ENCODE results near the gene SGMS1. TPM values are rescaled to one million over a fixed set of nuclear protein-coding genes. Genes with fewer than 3 reads are reported as not detected.

SGMS1 gene
- total RNA-seq, 4 donors from 2014 or later = 107 to 234 (median 134) TPM

DNA sequence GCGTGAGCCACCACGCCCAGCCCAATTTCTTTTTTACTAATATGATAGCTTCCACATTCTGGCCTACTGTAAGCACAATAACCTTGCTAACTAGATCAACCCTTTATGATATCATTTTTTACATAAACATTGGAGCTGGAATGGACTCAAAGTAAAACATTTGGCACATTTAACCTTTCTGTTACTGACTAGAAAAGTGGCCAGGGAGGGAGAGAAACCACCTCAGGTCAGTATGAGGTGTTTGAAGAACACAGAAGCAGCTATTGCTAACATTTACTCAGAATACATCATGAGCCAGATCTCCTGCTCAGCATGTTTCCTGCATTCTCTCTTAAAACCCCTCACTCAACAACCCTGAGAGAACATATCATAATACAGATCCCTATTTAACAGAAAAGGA, 27.3 kb downstream of the SGMS1 start:
- peaks cover 0 to 31% (median 0%) of the 10 kb centered on the region in 4 donors for H3K4me1 ChIP-seq
- H3K27ac ChIP-seq = no peak overlapping the region
- no peaks in the 10 kb centered on the region for H3K9me3 ChIP-seq
- no peaks in the 10 kb centered on the region for H3K36me3 ChIP-seq
- DNase-seq (ENCODE audit: low spot score in 2 of 2) = no peak
- no peak overlapping the region for H3K4me3 ChIP-seq
- 95 to 96% methylated on average over 2 of the region's 2 CpGs for WGBS, 2 donors
- TF ChIP-seq POLR2A (IDR thresholded peaks at IDR 0.05) = no peak
- no peak for TF ChIP-seq EP300 (IDR thresholded peaks at IDR 0.05)
- TF ChIP-seq, protein P1, sequence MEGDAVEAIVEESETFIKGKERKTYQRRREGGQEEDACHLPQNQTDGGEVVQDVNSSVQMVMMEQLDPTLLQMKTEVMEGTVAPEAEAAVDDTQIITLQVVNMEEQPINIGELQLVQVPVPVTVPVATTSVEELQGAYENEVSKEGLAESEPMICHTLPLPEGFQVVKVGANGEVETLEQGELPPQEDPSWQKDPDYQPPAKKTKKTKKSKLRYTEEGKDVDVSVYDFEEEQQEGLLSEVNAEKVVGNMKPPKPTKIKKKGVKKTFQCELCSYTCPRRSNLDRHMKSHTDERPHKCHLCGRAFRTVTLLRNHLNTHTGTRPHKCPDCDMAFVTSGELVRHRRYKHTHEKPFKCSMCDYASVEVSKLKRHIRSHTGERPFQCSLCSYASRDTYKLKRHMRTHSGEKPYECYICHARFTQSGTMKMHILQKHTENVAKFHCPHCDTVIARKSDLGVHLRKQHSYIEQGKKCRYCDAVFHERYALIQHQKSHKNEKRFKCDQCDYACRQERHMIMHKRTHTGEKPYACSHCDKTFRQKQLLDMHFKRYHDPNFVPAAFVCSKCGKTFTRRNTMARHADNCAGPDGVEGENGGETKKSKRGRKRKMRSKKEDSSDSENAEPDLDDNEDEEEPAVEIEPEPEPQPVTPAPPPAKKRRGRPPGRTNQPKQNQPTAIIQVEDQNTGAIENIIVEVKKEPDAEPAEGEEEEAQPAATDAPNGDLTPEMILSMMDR (IDR thresholded peaks at IDR 0.05) = no peak
- H3K27me3 ChIP-seq = no peaks in the 10 kb centered on the region

DNA sequence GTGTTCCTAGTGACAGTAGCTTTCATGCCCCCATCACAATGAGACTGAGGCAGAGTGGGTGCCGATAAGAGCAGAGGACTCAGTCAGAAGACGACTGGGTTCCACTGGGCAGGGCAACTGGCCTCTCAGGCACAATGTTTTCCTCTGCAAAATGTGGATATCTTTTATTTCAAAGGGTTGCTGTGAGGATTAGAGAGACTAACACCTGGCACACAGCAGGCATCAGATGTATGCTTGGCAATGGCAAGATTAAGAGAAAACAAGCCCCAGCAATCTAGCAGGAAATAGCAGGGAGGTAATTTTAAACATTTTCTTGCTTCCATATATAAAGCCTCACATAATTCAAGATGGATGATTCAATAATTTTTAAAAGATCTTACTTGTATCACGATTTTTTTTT, 28.0 kb downstream of the SGMS1 start:
- DNase-seq (ENCODE audit: low spot score in 2 of 2) = no peak
- TF ChIP-seq EP300 (IDR thresholded peaks at IDR 0.05) (no peak), POLR2A (IDR thresholded peaks at IDR 0.05) (no peak)
- TF ChIP-seq, protein P1 (IDR thresholded peaks at IDR 0.05) = no peak
- no peaks in the 10 kb centered on the region for H3K27me3 ChIP-seq
- H3K4me3 ChIP-seq = no peak overlapping the region
- WGBS, 2 donors = 87 to 95% methylated on average over 3 of the region's 3 CpGs
- no peaks in the 10 kb centered on the region for H3K36me3 ChIP-seq
- H3K27ac ChIP-seq = no peak overlapping the region
- H3K4me1 ChIP-seq = peaks cover 0 to 29% (median 0%) of the 10 kb centered on the region in 4 donors
- no peaks in the 10 kb centered on the region for H3K9me3 ChIP-seq

DNA sequence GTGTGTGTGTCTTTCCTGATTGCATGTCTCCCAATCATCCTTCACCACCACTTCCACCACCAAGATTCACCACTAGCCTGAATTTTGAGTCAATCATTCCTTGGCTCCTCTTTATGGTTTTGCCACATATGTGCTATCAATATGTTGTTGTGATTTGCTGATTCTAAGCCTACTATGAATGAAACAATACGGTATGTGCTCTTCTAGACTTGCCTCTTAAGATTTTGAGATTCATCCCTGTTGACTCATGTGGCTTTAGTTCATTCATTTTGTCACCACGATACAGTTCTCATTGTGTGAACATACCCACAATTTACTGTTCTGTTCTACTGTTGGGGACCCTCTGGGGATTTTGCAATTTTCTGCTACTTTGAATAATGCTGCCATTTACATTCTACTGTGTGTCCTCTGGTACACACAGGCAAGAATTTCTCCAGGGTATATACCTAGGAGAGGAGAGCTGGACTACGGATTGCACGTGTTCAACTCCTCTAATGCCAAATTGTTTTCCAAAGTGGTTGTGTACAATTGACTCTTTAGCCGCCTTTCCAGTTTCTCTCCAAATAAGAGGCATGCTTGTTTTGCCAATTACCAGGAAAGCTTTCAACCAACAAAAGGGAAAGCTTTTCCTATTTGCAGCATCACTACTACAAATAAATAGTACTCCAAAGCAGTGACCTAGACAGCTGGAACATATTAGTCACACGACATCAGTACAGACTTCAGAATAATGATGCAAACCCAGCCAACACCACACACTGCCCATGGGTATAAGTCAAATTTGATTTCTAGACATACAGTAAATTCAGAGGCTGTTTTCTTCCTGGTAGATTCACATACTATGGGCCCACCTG, 30.0 kb downstream of the SGMS1 start:
- Histone ChIP-seq H3K27ac (peak overlapping the region in 2 of 4 donors; percentile 1 to 74), H3K4me3 (no peak overlapping the region), H3K27me3 (no peaks in the 10 kb centered on the region), H3K36me3 (peaks cover 0 to 9% (median 0%) of the 10 kb centered on the region in 3 donors), H3K9me3 (no peaks in the 10 kb centered on the region), H3K4me1 (peaks cover 0 to 10% (median 0%) of the 10 kb centered on the region in 4 donors)
- TF ChIP-seq, protein P1 (IDR thresholded peaks at IDR 0.05) = no peak
- TF ChIP-seq EP300 (IDR thresholded peaks at IDR 0.05) = peak in 1 of 2 donors; percentile 23
- no peak for DNase-seq (ENCODE audit: low spot score in 2 of 2)
- 40 to 49% methylated on average over 6 of the region's 6 CpGs for WGBS, 2 donors

DNA sequence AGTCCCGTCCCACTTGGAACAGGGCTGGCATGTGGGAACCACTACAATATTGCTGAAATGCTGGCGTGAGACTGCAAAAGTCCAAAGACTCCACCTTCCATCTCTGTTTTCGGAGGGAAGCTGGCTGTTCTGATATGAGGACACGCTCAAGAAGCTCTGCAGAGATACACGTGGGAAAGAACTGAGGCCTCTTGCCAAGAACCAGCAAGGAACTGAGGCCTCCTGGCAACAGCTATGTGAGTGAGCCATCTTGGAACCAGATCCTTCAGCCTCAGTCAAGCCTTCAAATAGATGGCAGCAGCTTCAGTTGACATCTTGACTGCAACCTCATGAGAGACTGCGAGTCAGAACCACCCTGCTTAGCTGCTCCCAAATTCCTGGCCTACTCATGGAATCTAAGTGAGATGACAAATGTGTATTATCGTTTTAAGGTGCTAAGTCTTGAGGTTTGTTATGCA, 30.8 kb downstream of the SGMS1 start:
- DNase-seq (ENCODE audit: low spot score in 2 of 2) = no peak
- H3K9me3 ChIP-seq = no peaks in the 10 kb centered on the region
- peaks cover 0 to 17% (median 0%) of the 10 kb centered on the region in 3 donors for H3K36me3 ChIP-seq
- TF ChIP-seq EP300 (IDR thresholded peaks at IDR 0.05) = no peak
- TF ChIP-seq, protein P1 (IDR thresholded peaks at IDR 0.05) = no peak
- no peak for TF ChIP-seq POLR2A (IDR thresholded peaks at IDR 0.05)
- H3K27ac ChIP-seq = peak overlapping the region in 1 of 4 donors; percentile 74
- no peaks in the 10 kb centered on the region for H3K27me3 ChIP-seq
- no peak overlapping the region for H3K4me3 ChIP-seq
- H3K4me1 ChIP-seq = peaks cover 0 to 10% (median 0%) of the 10 kb centered on the region in 4 donors
- WGBS, 2 donors = 90 to 97% methylated on average over 7 of the region's 7 CpGs

DNA sequence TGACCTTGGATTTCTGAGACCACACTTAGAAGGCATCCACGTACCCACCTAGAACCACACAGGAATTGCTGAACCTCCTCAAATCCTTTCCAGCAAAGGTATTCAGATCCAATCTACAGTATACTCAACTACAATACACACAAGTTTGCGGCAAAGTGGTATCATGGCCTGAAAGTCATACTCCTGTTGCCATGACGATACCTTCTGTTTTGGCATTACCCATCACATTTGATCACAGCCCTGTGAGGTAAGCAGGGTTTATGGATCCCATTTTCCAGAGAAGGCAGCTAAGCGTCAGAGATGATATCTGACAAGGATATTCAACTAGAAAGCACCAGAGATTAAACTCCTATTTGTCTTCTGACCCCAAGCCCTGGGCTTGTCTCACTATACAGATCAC, 32.8 kb downstream of the SGMS1 start:
- Histone ChIP-seq H3K36me3 (peaks cover 0 to 28% (median 0%) of the 10 kb centered on the region in 3 donors), H3K27ac (no peak overlapping the region), H3K9me3 (no peaks in the 10 kb centered on the region), H3K4me3 (no peak overlapping the region), H3K27me3 (no peaks in the 10 kb centered on the region), H3K4me1 (peaks cover 0 to 15% (median 0%) of the 10 kb centered on the region in 4 donors)
- no peak for DNase-seq (ENCODE audit: low spot score in 2 of 2)
- WGBS, 2 donors = 95 to 96% methylated on average over 4 of the region's 4 CpGs
- TF ChIP-seq, protein P1 (IDR thresholded peaks at IDR 0.05) = no peak
